GM12872 (cell line): ENCODE measurements around the gene RPS27L.

Experiments used
- TF ChIP-seq, protein P1 (sequence below): IDR thresholded peaks from 3 replicates; pipeline ENCODE4 v1.5.1; 2011; ENCODE audit warnings: low read depth, mild to moderate bottlenecking, low read length, moderate library complexity; ENCODE audit not compliant: insufficient read depth

RPS27L gene

DNA sequence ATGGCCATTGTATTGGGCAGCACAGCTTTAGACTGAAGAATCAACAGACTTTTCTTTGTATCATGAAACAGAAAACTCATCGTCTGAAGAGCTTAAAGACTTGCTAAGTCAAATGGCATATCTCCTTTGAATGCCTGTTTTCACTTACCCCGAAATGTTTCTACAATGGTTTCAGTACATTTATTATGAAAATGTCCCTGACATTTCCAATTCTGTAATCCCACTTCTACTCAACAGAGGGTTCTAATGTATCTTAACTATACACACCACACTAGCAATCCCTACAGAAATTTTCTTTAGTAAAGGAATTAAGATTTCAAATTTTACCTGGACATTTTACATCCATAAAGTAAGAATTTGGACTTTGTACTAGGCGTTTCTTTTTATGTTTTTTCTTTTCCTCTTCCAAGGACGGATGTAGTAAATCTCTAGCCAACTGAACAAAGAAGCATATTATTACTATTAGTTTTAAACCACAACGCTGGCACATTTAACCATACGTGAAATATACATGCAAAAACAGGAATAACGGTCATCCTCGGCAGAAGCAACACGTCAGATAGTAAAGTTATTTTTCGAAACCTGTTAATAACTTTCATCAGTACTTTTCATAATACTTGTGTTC, 1.1 kb downstream of the RPS27L start:
- TF ChIP-seq, protein P1, sequence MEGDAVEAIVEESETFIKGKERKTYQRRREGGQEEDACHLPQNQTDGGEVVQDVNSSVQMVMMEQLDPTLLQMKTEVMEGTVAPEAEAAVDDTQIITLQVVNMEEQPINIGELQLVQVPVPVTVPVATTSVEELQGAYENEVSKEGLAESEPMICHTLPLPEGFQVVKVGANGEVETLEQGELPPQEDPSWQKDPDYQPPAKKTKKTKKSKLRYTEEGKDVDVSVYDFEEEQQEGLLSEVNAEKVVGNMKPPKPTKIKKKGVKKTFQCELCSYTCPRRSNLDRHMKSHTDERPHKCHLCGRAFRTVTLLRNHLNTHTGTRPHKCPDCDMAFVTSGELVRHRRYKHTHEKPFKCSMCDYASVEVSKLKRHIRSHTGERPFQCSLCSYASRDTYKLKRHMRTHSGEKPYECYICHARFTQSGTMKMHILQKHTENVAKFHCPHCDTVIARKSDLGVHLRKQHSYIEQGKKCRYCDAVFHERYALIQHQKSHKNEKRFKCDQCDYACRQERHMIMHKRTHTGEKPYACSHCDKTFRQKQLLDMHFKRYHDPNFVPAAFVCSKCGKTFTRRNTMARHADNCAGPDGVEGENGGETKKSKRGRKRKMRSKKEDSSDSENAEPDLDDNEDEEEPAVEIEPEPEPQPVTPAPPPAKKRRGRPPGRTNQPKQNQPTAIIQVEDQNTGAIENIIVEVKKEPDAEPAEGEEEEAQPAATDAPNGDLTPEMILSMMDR = no peak

DNA sequence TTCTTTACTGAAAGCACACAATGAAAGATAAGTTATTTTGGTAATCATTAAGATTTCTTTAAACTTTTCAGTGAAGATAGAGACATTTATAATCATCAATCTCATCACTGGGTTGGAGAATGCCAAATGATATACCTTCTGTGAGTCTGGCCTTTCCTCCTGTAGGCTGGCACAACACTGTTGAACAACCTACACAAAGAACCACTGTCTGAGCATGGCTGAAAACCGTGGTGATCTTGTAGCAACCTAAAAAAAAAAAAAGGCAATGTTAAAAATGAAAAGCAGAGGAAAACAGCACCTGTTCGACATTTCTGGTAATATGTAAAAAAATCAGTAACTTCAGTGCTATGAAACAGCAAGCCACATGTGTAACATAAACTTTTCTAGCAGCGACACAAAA, 1.8 kb downstream of the RPS27L start:
- TF ChIP-seq, protein P1 = no peak

DNA sequence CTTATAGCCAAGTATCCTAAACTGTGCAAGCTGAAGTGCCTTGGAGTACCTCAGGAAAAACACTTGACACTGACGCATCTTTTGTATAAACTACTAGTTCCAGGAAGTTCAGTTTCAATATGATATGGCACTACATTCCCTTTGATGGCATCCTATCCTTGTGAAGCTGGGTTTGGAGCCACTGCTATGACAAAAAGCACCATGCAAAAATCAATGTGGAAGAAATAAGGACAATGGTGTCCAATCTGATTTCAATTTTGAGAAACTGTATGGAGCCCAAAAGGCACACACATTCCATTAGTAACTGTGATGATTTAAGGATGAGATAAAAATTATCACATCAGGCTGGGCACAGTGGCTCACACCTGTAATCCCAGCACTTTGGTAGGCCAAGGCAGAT, 5.6 kb downstream of the RPS27L start:
- TF ChIP-seq, protein P1 = no peak

DNA sequence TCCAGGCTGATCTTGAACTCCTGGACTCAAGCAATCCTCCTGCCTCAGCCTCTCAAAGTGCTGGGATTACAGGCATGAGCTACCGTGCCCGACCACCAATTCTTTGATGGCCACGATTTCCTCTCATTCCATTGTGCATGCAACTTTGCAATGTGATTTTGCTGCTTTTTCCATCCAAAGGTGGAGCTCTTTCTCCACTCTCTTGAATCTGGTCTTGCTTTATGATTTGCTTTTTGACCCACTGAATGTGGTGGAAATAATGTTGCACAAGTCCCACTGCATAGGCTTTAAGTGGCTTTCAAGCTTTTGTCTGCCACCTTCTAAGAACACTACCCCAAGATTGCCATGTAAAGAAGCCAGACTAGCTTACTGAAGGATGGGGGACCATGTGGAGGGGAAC, 10.6 kb downstream of the RPS27L start:
- TF ChIP-seq, protein P1 = 0 out of 3 replicates have a peak, but pooled peaks have one; percentile 9

DNA sequence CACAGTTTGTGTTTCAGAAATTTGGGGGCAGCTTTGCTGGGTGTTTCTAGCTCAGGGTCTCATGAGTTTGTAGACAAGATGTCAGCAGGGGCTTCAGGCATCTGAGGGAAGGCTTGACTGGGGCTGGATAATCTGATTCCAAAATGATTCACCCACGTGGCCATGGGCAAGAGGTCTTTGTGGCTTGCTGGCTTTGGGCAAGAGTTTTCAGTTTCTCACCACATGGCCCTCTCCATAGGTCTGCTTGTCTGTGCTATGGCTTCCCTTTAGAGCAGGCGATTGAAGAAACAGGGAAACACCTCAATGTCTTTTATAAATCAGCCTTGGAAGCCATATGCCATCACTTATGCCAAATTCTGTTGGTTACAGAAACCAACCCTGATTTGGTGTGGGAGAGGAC, 11.9 kb downstream of the RPS27L start:
- TF ChIP-seq, protein P1 = no peak

DNA sequence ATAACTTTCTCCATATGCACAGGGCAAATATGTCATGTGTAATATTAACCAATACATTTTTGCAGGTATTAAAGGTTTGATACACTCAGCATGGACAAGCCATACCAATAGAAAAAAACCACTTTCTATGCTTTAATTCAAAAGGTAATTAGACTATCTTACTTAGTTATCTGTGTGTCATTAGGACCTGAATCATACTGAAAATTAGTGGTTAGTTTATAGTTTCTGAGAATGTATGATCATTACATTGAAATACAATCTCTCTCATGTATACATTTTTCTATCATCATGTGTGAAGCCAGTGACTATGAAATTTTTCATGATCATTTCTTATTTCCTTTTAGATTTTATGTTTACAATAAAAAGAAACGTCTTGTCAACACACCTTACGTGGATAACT, 16.3 kb downstream of the RPS27L start:
- TF ChIP-seq, protein P1 = no peak

DNA sequence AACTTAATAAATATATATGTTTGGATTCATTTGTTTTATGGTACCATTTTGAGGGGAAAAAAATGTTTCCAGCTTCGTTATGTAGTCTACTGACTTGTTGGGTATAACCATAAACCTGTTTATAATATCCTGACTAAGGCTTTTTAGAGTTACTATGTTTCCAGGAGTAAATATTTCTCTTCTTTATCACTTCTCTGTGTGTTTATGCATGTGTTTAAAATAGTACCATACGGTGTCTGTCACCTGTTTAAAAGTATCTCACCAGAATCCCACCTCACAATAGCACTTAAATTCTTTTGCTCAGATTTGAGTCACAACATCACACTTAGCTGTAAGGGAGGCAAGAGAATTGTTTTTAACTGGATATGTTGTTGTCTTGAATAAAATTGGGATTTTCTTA, 20.5 kb downstream of the RPS27L start:
- TF ChIP-seq, protein P1 = no peak
